GM18519 (cell line): Measurements from ENCODE around the gene DCXR.

ENCODE experiments used
- ATAC-seq: cut with Tn5 transposase; IDR thresholded peaks from one replicate; pipeline ENCODE4 v1.9.1; 2021; ENCODE audit warnings: mild to moderate bottlenecking, moderate library complexity; ENCODE audit not compliant: unreplicated experiment, low FRiP score

DCXR gene

GRCh38 chr17:81986606-81987005 lies 50.9 kb downstream of the DCXR start:
- no peak for ATAC-seq
